HG02610 (cell line): ENCODE results near the gene TLR5.
A peak's percentile ranks its signal among the peaks of the same experiment; 100 is the strongest.

Experiments used
- ATAC-seq: cut with Tn5 transposase; IDR thresholded peaks from one replicate; pipeline ENCODE4 v1.9.1; 2021; ENCODE audit warnings: mild to moderate bottlenecking, moderate library complexity; ENCODE audit not compliant: unreplicated experiment

TLR5 gene

GRCh38 chr1:223118418-223118817 is 24.6 kb downstream of the TLR5 start:
- ATAC-seq: no peak

GRCh38 chr1:223116950-223117349 is 26.1 kb downstream of the TLR5 start:
- ATAC-seq: no peak

GRCh38 chr1:223114871-223115270 is 28.2 kb downstream of the TLR5 start:
- ATAC-seq: no peak

GRCh38 chr1:223110952-223111351 is 32.1 kb downstream of the TLR5 start:
- no peak for ATAC-seq

- ATAC-seq: no peak
These were observed 33.4 kb downstream of the TLR5 start for GRCh38 chr1:223109581-223110026.

- ATAC-seq: no peak
These were observed 36.2 kb downstream of the TLR5 start for GRCh38 chr1:223106856-223107255.

- no peak for ATAC-seq
These were observed 37.5 kb downstream of the TLR5 start for GRCh38 chr1:223105568-223105967.

GRCh38 chr1:223102797-223103533 is 40.1 kb downstream of the TLR5 start:
- no peak for ATAC-seq

- no peak for ATAC-seq
These were observed 45.3 kb downstream of the TLR5 start for GRCh38 chr1:223097713-223098112.

- no peak for ATAC-seq
These were observed 47.2 kb downstream of the TLR5 start for GRCh38 chr1:223095870-223096269.

GRCh38 chr1:223091896-223092295 is 51.2 kb downstream of the TLR5 start:
- ATAC-seq: no peak

- ATAC-seq: no peak
These were observed 53.8 kb downstream of the TLR5 start for GRCh38 chr1:223089250-223089649.

- no peak for ATAC-seq
These were observed 54.3 kb downstream of the TLR5 start for GRCh38 chr1:223088713-223089240.

- no peak for ATAC-seq
These were observed 55.5 kb downstream of the TLR5 start for GRCh38 chr1:223087291-223088255.

GRCh38 chr1:223084464-223084866 is 58.6 kb downstream of the TLR5 start:
- no peak for ATAC-seq

GRCh38 chr1:223083831-223084230 is 59.2 kb downstream of the TLR5 start:
- ATAC-seq: no peak

- ATAC-seq: no peak
These were observed 60.1 kb downstream of the TLR5 start for GRCh38 chr1:223082914-223083313.

GRCh38 chr1:223081181-223081994 is 61.7 kb downstream of the TLR5 start:
- ATAC-seq: peak; percentile 93

GRCh38 chr1:223079498-223079897 is 63.5 kb downstream of the TLR5 start:
- no peak for ATAC-seq

- ATAC-seq: no peak
These were observed 65.7 kb downstream of the TLR5 start for GRCh38 chr1:223077247-223077833.
